Gastrocnemius medialis (tissue), 4 donors: ENCODE data around the gene SYCE1.

Experiments used
- POLR2A ChIP-seq, 2 donors: fragments of 450-650 bp; IDR thresholded peaks; one replicate each; pipeline ENCODE4 v1.6.1; 2017; ENCODE audit warnings: antibody characterized with exemption in 2 of 2, mild to moderate bottlenecking in 2 of 2, moderate library complexity in 2 of 2
- TF ChIP-seq, protein P1 (sequence below), 5 experiments: fragments of 450-650 bp in 3 of 5; fragments of 200-600 bp in 2 of 5; sonication (generic) in 2 of 5; IDR thresholded peaks in 4 of 5; conservative IDR thresholded peaks in 1 of 5; 1 replicate in 4 of 5; 2 replicates in 1 of 5; pipeline ENCODE4 v1.5.1; 2016 to 2019; ENCODE audit warnings: antibody characterized with exemption in 5 of 5, mild to moderate bottlenecking in 3 of 5, moderate library complexity in 3 of 5

- TF ChIP-seq, protein P1, sequence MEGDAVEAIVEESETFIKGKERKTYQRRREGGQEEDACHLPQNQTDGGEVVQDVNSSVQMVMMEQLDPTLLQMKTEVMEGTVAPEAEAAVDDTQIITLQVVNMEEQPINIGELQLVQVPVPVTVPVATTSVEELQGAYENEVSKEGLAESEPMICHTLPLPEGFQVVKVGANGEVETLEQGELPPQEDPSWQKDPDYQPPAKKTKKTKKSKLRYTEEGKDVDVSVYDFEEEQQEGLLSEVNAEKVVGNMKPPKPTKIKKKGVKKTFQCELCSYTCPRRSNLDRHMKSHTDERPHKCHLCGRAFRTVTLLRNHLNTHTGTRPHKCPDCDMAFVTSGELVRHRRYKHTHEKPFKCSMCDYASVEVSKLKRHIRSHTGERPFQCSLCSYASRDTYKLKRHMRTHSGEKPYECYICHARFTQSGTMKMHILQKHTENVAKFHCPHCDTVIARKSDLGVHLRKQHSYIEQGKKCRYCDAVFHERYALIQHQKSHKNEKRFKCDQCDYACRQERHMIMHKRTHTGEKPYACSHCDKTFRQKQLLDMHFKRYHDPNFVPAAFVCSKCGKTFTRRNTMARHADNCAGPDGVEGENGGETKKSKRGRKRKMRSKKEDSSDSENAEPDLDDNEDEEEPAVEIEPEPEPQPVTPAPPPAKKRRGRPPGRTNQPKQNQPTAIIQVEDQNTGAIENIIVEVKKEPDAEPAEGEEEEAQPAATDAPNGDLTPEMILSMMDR (IDR thresholded peaks at IDR 0.05 in 4 of 5, conservative IDR thresholded peaks at IDR 0.05 in 1 of 5): no peak
- TF ChIP-seq POLR2A (IDR thresholded peaks at IDR 0.05): no peak
These were observed 49.3 kb downstream of the SYCE1 start for GRCh38 chr10:133516057-133516456.
